ENCODE results near the gene HAL. TPM values are rescaled to one million over a fixed set of nuclear protein-coding genes. Genes with fewer than 3 reads are reported as not detected.

The HAL gene
- not detected for total RNA-seq
- long read RNA-seq = 0 reads

GRCh38 chr12:95996034-95996658 lies at the start of gene HAL:
TSS of gene HAL (minus strand) at chr12:95996344. CDS start at chr12:95995910, 434 bp downstream.
- H3K36me3 ChIP-seq = peaks cover 13% of the 10 kb centered on the region
- H3K4me3 ChIP-seq = no peak within 1 kb of the TSS
- TF ChIP-seq, protein P1, sequence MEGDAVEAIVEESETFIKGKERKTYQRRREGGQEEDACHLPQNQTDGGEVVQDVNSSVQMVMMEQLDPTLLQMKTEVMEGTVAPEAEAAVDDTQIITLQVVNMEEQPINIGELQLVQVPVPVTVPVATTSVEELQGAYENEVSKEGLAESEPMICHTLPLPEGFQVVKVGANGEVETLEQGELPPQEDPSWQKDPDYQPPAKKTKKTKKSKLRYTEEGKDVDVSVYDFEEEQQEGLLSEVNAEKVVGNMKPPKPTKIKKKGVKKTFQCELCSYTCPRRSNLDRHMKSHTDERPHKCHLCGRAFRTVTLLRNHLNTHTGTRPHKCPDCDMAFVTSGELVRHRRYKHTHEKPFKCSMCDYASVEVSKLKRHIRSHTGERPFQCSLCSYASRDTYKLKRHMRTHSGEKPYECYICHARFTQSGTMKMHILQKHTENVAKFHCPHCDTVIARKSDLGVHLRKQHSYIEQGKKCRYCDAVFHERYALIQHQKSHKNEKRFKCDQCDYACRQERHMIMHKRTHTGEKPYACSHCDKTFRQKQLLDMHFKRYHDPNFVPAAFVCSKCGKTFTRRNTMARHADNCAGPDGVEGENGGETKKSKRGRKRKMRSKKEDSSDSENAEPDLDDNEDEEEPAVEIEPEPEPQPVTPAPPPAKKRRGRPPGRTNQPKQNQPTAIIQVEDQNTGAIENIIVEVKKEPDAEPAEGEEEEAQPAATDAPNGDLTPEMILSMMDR (IDR thresholded peaks at IDR 0.05; ENCODE audit: borderline replicate concordance) = no peak
- H3K9me3 ChIP-seq (replicated peaks) = no peaks in the 10 kb centered on the region
- intact Hi-C loops (cut with micrococcal nuclease) = loop anchor here (5.0 kb wide), 2 partner anchors 79 to 414 kb away; no protein-coding TSS in a partner anchor
- no peak within 1 kb of the TSS for H3K27ac ChIP-seq (replicated peaks)
- no peaks in the 10 kb centered on the region for H3K27me3 ChIP-seq (ENCODE audit: low read depth)
- no peaks in the 10 kb centered on the region for H3K4me1 ChIP-seq
- DNase-seq = peak; percentile 22

DNA sequence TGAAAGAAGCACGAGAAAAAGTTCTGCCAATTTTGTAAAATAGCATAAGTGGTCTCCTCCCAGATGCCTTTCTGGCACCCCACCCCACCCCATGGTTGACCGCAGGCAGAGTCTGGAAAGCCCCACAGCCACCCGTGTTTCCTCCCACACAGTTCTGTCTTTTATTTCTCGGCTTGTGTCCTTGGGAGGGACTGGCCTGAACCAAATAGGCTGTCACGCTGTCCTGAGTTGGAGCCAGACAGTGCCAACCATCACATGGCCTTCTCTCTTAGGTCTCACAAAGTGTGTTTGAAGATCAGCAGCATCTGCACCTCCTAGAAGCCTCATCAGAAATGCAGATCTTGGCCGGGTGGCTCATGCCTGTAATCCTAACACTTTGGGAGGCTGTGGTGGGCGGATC lies 49.4 kb upstream of the HAL start:
- peaks cover 10% of the 10 kb centered on the region for H3K4me1 ChIP-seq
- H3K4me3 ChIP-seq = no peak overlapping the region
- no peaks in the 10 kb centered on the region for H3K9me3 ChIP-seq (replicated peaks)
- TF ChIP-seq, protein P1 (IDR thresholded peaks at IDR 0.05; ENCODE audit: borderline replicate concordance) = no peak
- no peaks in the 10 kb centered on the region for H3K36me3 ChIP-seq
- intact Hi-C loops (cut with micrococcal nuclease) = no loop called here
- no peaks in the 10 kb centered on the region for H3K27me3 ChIP-seq (ENCODE audit: low read depth)
- DNase-seq = no peak
- H3K27ac ChIP-seq (replicated peaks) = no peak overlapping the region

- intact Hi-C loops (cut with micrococcal nuclease) = no loop called here
- Histone ChIP-seq H3K27me3 (ENCODE audit: low read depth) (no peaks in the 10 kb centered on the region), H3K4me1 (peaks cover 10% of the 10 kb centered on the region), H3K27ac (replicated peaks) (peak overlapping the region; percentile 25), H3K9me3 (replicated peaks) (no peaks in the 10 kb centered on the region), H3K36me3 (no peaks in the 10 kb centered on the region), H3K4me3 (no peak overlapping the region)
- TF ChIP-seq, protein P1 (IDR thresholded peaks at IDR 0.05; ENCODE audit: borderline replicate concordance) = no peak
- DNase-seq = no peak
These were observed 48.8 kb upstream of the HAL start for GRCh38 chr12:96044943-96045290.

- TF ChIP-seq, protein P1 (IDR thresholded peaks at IDR 0.05; ENCODE audit: borderline replicate concordance) = no peak
- H3K9me3 ChIP-seq (replicated peaks) = no peaks in the 10 kb centered on the region
- DNase-seq = no peak
- intact Hi-C loops (cut with micrococcal nuclease) = no loop called here
- H3K36me3 ChIP-seq = no peaks in the 10 kb centered on the region
- peaks cover 10% of the 10 kb centered on the region for H3K4me1 ChIP-seq
- H3K27me3 ChIP-seq (ENCODE audit: low read depth) = no peaks in the 10 kb centered on the region
- peak overlapping the region; percentile 25 for H3K27ac ChIP-seq (replicated peaks)
- H3K4me3 ChIP-seq = no peak overlapping the region
These were observed 48.1 kb upstream of the HAL start for GRCh38 chr12:96044017-96044942.

DNA sequence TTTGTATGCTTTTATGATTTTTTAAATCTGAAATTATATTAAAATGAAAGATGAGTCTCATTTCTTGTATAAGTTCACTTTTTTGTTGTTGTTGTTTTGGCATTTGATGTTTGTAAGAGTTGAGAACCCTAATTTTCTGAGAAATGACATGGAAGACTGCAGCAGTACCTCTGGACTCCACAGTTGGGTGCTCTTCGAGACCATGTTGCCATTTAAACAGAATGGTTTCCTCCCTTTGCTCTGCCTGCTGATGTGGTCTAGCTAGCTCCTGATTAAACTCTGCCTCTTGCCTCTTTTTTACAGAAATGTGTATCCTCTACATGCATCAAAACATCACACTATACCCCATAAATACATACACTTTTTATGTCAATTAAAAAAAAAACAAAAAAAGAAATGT lies 45.0 kb upstream of the HAL start:
- Histone ChIP-seq H3K27me3 (ENCODE audit: low read depth) (no peaks in the 10 kb centered on the region), H3K4me1 (peaks cover 4% of the 10 kb centered on the region), H3K4me3 (no peak overlapping the region), H3K9me3 (replicated peaks) (no peaks in the 10 kb centered on the region), H3K27ac (replicated peaks) (no peak overlapping the region), H3K36me3 (no peaks in the 10 kb centered on the region)
- no peak for DNase-seq
- TF ChIP-seq, protein P1 (IDR thresholded peaks at IDR 0.05; ENCODE audit: borderline replicate concordance) = no peak
- intact Hi-C loops (cut with micrococcal nuclease) = no loop called here

Measured in left ventricle myocardium inferior (tissue), 1 donor.